Measurements from ENCODE around the gene CHRNA4.

CHRNA4 gene

DNA sequence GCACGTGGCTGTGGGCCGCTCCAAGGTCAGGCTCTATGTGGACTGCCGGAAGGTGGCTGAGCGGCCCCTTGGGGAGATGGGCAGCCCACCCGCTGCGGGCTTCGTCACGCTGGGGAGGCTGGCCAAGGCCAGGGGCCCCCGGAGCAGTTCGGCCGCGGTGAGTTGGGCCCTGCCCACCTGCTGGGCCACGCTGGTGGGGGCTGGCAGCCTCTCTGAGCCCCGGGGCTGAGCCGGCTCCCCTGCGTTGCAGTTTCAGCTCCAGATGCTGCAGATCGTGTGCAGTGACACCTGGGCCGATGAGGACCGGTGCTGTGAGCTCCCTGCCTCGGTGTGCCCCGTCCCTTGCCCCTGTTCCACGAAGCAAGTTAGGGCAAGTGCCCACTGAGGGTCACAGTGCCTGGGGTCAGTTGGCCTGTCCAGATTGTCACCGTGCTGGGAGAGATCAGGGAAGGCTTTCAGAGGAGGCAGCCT is 41.1 kb downstream of the CHRNA4 start:
- DNase-seq (ENCODE audit: low spot score): no peak

DNA sequence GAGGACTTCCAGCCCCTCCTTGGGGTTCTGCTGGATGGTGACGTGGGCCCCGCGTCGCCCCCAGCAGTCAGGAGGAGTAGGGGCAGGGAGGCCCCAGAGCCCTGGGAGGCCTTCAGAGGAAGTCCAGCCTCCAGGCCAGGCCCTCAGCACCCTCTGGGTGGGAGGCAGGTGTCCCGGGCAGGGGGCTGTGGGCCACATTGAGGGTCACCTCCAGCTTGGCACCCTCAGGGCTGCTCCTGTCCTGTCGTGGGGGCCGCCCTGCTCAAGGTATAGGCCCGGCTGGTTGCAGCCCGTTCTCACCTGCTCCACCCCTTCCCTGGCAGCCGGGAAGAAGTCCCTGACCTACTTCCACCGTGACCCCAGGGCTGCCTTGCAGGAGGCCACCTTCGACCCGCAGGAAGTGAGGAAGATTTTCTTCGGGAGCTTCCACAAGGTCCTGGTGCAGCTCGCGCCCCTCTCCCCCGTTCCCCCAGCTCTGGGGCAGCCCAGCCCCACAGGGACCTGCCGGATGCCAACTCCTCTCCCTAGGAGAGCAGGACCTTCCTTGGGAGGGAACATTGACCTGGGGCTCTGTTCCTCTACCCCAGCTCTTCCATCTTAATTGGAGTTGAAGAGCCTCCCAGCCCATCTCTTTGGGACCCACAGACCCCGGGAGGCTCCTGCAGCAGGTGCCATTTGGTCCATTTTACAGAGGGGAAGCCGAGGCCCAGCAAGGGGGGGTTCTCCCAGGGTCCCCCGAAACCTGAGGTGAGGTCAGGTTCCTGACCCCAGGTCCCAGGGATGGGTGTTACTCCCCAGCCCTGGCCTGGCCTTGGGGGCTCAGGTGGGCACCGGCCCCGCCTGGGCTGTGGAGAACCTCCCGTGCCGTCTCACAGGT is 41.7 kb downstream of the CHRNA4 start:
- DNase-seq (ENCODE audit: low spot score): no peak

DNA sequence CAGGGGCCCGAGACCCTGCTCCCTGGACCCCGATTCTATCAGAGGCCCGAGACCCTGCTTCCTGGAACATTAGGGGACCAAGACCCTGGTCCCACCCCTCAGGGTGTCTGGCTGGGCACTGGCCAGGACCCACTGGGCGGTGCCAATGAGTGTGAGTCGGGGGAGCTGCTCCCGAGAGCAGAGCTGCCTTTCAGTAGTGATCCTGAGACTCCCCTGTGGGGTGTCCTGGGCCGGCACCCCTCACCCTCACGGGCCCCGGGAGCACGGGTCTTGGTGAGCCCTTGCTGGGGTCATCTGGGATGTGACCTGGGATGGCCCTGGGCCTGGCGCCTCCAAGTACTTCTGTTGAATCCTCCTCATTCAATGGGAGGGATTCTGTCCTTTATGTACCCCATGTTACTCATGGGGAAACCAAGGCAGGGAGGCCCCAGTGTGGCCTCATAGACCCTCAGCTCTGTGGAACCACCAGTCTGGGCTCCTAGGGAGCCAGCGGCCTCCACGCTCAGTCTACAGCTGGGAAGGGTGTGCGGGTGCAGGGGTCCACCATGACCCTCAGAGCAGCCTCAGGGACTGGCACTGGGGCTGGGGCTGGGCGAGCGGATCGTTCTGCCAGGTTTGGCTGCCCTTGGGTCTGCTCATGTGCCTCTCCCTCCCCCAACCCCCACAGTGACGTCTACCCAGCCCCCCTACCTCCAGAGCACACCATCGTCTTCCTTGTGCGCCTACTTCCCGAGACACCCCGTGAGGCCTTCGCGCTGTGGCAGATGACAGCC is 42.6 kb downstream of the CHRNA4 start:
- DNase-seq (ENCODE audit: low spot score): no peak

DNA sequence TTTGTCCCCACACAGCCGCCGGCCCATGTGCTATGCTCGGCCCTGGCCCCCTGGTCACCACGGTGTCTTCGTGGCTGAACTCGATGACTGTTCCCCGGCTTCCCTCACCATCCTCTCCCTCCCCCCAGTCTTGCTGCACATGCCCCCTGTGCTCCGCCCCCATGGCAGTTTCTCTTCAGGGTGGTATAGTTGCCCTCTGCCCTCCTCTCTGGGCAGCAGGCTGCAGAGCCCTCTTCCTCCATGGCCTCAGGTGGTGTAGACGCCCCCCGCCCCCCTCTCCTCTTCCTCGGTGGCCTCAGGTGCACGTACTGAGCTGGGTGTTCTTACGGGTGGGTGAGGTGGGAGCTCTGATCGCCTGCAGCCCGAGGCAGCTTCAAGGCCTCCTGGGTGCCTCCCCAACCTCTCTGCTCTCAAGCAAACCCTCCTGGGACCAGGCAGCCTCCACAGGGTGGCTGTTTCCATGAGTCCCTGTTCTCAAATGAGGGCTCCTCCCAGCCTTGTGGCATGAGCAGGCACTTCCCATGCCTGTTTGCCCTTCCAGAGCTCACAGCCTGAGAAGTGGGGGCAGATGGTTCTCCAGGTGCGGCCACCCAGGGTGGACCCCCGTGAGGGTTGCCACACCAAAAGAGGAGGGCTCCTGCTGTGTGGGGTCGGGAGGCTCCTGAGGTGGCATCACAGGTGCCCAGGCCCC is 43.4 kb downstream of the CHRNA4 start:
- no peak for DNase-seq (ENCODE audit: low spot score)

DNA sequence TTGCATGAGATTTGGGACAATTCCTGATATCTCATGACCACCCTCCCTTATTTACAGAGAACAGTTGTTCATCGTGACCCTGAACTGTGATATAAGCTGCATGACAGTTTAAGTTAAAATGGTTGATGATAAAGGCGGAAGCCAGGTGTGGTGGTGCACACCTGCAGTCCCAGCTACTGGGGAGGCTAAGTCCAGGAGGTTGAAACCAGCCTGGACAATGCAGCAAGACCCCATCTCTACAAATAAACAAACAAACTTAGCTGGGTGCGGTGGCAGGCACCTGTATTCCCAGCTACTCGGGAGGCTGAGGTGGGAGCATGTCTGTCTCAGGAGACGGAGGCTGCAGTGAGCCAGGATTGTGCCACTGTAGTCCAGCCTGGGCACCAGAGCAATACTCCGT is 44.1 kb downstream of the CHRNA4 start:
- no peak for DNase-seq (ENCODE audit: low spot score)

DNA sequence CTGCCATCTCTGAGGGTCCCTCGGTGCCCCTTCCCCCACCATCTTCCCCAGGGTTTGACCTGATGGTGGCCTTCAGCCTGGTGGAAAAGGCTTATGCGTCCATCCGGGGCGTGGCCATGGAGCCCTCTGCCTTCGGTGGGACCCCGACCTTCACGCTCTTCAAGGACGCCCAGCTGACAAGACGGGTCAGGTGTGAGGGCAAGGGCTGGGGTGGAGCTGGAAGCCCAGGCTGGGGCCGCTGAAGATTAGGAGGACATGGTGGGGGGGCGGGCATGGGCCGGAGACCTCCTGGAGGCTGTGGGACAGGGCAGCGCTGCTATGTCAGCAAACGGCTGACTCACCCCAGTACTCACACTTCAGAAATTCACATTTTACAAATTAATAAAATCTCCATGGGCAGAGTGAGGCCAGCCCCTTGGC is 44.6 kb downstream of the CHRNA4 start:
- no peak for DNase-seq (ENCODE audit: low spot score)

DNA sequence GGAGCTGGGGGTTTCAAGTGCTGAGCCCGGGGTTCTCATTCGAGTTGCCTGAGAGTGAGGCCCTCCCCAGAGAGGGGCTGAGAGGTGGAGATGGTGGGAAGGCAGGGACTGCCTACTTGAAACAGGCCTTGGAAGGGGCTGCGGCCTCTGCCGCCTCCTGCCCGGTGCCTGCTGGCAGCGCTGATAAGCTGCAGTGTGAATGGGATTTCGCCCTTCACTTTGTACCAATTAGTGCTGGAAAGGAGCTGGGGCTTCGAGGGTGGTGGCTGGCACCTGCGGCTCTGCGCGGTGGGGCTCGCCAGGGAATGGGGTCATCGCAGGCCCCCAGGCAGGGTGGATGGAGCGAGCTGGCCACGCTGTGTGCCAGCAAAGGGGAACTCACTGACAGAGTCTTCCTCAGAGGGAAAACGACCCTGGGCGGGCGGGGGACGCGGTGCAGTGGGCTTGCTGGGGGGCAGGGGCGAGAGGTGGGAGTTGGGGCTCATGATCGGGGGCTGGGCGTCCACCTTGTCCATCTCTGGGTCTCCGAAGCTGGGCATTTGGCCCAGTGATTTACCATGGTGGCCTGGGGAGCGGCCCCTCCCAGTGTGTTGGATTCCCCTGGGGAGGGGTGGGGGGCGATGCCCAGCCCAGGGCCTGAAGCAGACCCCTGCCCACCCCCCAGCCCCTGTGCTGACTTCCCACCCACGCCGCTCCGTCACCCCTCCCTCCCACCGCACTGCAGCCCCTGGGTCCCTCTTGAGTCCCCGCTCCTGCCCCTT is 45.2 kb downstream of the CHRNA4 start:
- no peak for DNase-seq (ENCODE audit: low spot score)

DNA sequence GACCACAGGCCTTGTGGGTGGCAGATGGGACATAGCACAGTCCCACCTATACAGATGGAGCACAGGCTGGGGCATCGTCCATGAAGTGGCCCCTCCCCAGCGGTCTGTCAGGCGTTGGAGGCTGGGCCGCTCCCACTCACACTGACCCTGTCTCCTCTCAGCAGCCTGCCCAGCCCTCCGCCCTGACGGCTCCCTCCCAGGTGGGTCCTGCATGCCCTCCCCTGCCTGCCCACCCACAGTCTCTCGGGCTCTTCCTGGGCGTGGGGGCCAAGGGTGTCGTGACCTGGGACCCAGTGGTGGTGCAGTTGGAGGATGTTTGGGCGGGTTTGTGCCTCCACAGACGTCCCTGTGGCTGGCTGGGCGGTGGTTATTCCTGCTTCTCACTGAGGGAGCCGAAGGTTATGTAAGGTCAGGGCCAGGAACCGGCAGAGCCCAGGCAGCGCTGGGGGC is 45.9 kb downstream of the CHRNA4 start:
- no peak for DNase-seq (ENCODE audit: low spot score)

DNA sequence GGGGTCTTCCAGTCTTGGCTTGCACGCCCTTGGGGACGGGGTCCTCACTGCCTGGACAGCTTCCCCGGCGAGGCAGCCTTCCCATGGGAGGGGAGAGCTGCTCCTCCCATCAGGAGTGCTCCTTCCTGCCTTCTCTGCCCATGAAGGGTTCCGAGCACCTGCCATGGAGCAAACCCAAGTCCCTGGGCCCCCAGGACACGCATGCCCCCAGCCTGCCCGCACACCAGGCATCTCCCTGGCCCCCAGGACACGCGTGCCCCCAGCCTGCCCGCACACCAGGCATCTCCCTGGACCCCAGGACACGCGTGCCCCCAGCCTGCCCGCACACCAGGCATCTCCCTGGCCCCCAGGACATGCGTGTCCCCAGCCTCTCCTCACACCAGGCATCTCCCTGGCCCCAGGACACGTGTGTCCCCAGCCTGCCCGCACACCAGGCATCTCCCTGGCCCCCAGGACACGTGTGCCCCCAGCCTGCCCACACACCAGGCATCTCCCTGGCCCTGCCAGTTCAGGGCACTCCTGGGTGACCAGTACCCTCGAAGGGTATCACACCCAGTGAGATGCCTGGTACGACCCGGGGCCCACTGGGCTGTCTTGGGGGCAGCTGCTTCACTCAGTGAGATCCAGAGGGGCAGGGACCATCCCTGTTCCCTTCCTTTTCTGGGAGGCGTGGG is 46.4 kb downstream of the CHRNA4 start:
- no peak for DNase-seq (ENCODE audit: low spot score)

DNA sequence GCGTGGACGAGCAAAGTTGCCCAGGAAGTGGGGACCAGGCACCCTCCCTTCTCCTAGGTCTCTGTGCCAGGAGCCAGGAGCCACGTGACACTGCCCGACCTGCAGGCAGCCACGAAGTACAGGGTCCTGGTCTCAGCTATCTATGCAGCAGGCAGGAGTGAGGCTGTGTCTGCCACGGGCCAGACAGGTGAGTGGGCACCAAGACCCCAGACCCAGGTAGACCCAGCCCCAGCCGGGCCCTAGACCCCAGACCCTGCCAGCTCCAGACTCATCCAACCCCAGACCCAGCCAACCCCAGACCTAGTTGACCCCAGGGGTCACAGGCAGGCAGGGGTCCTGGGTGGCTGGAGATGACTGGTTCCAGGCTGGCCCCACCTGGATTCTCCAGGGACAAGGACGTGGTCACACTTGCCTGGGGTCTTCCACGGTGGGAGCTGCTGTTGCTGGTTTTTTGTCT is 47.1 kb downstream of the CHRNA4 start:
- DNase-seq (ENCODE audit: low spot score): no peak

DNA sequence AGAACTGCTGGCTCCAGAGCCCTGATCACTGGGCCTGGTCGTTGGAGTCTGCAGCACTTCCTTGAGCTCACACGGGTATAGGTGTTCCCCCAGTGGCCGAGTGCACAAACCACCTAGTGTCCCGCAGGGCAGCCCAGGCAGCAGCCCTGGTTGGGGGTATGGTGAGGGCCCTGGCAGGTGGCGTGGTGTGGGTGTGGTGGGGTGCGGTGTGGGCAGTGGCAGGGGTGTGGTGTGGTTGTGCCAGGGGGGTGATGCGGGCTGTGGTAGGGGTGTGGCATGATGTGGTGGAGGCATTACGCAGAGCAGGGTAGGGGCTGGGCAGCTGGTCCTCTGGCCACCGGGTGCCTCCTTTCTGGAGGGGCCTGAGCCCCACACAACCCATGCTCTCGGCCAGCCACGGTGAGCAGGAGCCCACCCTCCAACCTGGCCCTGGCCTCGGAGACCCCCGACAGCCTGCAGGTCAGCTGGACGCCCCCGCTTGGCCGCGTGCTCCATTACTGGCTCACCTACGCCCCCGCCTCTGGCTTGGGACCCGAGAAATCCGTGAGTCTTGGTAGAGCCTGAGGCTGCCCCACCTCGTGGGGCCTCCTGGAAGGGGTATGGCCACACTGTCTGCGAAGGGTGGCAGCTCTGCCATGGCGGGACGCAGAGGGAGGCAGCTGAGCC is 47.7 kb downstream of the CHRNA4 start:
- DNase-seq (ENCODE audit: low spot score): no peak

DNA sequence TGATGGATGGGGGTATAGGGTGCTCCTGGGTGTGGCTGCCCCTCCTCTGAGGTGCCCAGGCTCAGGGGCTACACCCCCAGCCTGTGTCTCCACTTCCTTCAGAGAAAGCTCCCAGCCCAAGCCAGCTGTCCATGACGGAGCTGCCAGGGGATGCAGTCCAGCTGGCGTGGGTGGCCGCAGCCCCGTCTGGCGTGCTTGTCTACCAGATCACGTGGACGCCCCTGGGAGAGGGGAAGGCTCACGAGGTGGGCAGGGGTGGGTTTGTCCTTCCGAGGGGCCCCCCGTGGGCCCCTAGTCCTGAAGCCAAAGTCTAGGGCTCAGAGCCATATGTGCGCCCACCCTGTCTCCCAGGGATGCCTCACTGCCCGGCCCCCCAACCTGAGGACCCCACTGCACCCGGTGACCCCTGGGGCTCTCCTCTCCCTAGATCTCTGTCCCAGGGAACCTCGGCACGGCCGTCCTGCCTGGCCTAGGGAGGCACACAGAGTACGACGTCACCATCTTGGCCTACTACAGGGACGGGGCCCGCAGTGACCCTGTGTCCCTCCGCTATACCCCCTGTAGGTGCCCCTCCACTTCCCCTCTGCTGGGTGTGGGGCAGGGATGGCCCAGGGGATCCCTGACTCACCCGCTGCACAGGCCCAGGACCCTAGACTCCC is 48.3 kb downstream of the CHRNA4 start:
- DNase-seq (ENCODE audit: low spot score): no peak

DNA sequence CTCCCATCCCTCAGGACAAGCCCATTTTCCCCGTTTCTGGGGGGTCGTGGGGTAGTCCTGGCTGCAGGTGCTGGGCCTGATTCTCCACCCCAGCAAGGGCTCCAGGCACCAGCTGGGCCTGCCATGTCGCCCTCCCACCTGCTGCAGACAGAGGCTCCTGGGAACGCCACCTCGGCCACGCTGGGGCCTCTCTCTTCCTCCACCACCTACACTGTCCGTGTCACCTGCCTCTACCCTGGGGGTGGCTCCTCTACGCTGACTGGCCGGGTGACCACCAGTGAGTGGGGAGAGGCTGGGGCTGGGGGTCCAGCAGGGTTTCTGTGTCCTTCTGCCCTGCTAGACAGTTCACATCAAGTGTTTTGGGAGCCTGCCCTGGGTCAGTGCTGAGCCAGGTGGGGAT is 48.9 kb downstream of the CHRNA4 start:
- DNase-seq (ENCODE audit: low spot score): no peak

DNA sequence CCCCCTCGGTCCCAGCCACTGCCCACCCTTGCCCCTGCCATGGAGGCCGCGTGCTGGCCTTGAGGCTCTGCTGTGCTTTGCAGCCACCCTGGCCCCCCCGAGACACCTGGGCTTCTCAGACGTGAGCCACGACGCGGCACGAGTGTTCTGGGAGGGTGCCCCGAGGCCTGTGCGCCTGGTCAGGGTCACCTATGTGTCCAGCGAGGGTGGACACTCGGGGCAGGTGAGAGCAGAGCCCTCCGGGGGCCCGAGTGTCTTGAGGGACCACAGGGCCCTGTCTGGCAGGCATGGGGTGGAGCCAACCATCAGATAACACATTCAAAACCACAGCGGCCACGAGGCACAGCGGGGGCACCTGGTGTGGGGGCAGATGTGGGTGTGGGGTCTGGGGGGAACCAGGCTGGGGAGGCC is 49.3 kb downstream of the CHRNA4 start:
- DNase-seq (ENCODE audit: low spot score): no peak

DNA sequence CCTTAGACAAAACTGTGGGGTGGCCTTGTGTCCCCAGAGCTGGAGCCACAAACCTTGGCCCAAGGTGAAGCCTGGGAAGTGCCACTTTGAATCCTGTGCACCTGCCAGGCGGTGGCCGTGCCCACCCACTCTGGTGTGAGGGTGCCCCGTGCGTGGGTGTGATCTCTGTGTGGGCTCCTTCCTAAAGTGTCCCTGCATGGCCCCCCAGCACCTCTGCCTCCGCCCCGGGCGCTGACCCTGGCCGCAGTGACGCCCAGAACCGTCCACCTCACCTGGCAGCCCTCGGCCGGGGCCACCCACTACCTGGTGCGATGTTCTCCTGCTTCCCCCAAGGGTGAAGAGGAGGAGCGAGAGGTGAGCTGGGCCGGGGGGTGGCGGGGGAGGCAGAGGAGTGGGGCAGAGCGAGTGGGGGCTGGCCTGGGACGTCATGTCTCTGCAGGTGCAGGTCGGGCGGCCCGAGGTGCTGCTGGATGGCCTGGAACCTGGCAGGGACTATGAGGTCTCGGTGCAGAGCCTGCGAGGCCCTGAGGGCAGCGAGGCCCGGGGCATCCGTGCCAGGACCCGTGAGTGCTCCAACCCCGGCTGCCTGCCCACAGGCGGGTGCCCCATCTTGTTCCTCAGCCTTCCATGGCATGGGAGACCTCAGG is 49.8 kb downstream of the CHRNA4 start:
- no peak for DNase-seq (ENCODE audit: low spot score)

DNA sequence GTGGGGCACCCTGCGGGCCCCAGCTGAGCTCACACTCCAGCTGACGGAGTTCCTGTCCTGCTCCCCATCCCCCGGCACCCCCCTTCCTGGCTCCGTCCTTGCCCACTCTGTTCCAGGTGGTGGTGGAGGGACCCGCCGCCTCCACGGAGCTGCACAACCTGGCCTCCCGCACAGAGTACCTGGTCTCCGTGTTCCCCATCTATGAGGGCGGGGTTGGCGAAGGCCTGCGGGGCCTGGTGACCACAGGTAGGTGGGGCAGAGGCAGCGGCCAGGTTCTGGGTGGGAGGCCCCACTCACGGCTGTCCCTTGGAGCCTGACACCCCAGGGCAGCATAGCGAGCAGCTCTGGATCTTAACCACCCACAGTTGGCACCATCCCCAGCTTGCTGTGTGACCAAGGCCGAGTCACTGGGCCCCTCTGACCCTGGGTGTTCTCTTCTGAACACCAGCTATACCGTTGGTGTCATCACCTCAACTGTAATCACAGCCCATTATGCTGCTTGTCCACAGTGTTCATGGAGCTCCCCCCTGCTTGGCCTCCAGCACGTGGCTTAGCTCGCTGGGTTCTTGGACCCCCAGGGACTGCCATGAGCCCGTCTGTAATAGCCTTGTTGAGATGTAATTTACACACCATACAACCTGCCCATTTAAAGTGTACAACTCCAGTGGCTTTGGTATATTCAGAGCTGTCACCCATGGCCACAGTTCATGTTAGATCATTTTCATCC is 50.7 kb downstream of the CHRNA4 start:
- no peak for DNase-seq (ENCODE audit: low spot score)

DNA sequence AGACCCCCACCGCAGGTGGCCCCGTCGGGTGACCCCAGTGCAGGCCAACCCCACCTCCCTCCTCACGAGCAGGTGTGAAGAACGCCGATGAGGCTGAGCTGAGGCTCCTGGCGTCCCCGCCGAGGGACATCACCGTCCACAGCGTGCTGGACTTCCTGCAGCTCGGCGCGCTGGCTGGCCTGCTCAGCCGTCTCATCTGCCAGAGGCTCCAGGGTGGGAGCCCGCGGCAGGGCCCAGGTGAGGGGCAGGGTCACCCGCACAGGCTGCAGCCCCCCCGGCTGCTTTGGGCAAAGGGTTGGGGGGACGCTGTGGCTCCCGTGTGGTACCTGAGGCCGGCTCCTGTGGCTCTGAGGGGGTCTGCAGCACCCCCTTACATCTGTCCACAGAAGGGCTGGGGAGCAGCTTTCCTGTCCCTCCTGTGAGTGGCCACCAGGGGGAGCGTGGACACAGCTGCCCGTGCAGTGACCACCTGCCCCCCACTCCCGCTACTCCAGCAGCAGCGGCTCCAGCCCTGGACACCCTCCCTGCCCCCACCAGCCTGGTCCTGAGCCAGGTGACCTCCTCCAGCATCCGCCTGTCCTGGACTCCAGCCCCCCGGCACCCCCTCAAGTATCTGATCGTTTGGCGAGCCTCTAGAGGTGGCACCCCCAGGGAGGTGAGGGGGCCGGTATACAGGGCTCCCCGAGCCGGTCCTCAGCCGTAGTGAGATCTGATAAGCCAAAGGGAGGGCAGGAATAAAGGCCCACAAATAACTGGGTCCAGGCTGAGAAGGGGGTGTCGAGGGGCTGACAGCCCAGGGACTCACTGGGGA is 51.7 kb downstream of the CHRNA4 start:
- peak; percentile 94 for DNase-seq (ENCODE audit: low spot score)

All from HuH-7 (cell line).